ENCODE data around the gene RASAL2.

The RASAL2 gene

DNA sequence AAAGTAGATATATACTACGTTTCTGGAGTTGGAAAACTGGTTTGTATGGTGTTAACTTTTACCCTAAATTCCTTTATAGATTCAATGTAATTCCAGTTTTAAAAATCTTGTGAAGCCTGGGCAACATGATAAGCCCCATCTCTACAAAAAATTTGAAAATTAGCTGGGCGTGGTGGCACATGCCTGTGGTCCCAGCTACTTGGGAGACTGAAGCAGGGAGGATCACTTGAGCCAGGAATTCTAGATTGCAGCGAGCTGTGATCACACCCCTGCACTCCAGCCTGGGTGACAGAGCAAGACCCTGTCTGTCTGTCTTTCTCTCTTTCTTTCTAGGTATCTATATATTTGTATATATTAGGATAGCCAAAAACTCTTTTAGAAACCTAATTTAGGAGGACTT, 260.9 kb downstream of the RASAL2 start:
- TF ChIP-seq, protein P1, sequence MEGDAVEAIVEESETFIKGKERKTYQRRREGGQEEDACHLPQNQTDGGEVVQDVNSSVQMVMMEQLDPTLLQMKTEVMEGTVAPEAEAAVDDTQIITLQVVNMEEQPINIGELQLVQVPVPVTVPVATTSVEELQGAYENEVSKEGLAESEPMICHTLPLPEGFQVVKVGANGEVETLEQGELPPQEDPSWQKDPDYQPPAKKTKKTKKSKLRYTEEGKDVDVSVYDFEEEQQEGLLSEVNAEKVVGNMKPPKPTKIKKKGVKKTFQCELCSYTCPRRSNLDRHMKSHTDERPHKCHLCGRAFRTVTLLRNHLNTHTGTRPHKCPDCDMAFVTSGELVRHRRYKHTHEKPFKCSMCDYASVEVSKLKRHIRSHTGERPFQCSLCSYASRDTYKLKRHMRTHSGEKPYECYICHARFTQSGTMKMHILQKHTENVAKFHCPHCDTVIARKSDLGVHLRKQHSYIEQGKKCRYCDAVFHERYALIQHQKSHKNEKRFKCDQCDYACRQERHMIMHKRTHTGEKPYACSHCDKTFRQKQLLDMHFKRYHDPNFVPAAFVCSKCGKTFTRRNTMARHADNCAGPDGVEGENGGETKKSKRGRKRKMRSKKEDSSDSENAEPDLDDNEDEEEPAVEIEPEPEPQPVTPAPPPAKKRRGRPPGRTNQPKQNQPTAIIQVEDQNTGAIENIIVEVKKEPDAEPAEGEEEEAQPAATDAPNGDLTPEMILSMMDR (IDR thresholded peaks at IDR 0.05; ENCODE audit: insufficient read depth, low read depth, low read length, missing control alignments), result no peak
- DNase-seq (ENCODE audit: low read depth), result no peak
- H3K4me3 ChIP-seq (ENCODE audit: low read length), result no peak overlapping the region

DNA sequence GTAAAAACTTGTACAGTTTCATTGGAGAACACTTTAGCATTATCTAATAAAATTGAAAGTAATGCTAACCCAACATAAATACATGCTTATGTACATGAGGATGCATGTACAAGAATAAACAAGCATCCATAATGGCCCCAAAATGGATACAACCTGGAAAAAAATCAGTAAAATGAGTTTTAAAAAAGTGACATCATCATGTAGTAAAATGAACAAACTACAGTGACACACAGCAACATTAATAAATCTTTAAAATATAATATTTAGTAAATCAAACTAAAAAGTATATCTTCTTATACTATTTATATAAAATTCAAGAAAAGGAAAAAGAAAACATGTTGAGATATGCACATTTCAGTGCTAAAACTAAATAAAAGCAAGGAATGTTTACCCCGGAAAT, 262.4 kb downstream of the RASAL2 start:
- DNase-seq (ENCODE audit: low read depth), result no peak
- TF ChIP-seq, protein P1 (IDR thresholded peaks at IDR 0.05; ENCODE audit: insufficient read depth, low read depth, low read length, missing control alignments), result no peak
- no peak overlapping the region for H3K4me3 ChIP-seq (ENCODE audit: low read length)

DNA sequence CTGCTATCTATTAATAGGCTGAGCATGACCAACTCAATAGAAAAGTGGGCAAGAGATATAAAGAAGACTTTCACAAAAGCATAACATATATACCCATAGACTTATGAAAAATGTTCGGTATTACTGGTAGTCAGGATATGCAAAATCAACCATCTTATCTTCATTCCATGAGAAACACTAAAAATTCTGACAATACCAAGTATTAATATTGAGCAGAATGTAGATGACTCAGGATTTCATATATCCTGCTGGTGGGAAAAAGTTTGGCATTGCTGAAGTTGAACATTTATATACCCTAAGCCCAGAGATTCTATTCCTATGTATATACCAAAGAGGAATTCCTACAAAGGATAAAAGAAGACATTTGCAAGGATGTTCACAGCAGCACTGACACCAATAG, 264.6 kb downstream of the RASAL2 start:
- no peak for DNase-seq (ENCODE audit: low read depth)
- TF ChIP-seq, protein P1 (IDR thresholded peaks at IDR 0.05; ENCODE audit: insufficient read depth, low read depth, low read length, missing control alignments), result no peak
- H3K4me3 ChIP-seq (ENCODE audit: low read length), result no peak overlapping the region

DNA sequence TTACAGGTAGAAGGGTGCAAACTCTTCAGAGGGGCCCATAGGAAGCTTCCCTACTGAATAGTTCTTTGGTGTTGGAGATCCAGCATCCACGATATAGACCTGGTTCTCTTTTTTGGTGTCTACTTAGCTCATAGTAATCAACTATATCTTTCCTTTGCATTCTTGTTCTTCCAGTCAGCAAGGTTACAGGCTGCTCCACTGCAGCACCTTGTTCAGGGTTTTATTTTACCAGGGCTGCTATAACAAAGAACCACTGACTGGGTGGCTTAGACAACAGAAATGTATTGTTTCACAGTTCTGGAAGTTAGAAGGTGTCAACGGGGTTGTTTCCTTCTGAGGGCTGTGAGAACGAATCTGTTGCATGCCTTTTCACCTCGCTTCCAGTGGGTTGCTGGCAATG, 266.5 kb downstream of the RASAL2 start:
- DNase-seq (ENCODE audit: low read depth), result no peak
- TF ChIP-seq, protein P1 (IDR thresholded peaks at IDR 0.05; ENCODE audit: insufficient read depth, low read depth, low read length, missing control alignments), result no peak
- H3K4me3 ChIP-seq (ENCODE audit: low read length), result no peak overlapping the region

DNA sequence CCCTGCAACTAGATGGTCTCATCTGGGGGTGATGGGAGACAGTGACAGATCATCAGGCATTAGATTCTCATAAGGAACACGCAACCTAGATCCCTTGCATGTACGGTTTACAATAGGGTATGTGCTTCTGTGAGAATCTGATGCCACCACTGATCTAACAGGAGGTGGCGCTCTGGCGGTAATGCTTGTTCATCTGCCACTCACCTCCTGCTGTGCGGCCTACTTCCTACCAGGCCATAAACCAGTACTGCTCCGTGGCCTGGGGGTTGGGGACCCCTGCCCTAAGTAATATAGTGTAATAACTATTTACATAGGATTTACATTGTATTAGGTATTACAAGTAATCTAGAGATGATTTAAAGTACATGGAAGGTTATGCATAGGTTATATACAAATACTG, 267.9 kb downstream of the RASAL2 start:
- no peak for DNase-seq (ENCODE audit: low read depth)
- TF ChIP-seq, protein P1 (IDR thresholded peaks at IDR 0.05; ENCODE audit: insufficient read depth, low read depth, low read length, missing control alignments), result no peak
- no peak overlapping the region for H3K4me3 ChIP-seq (ENCODE audit: low read length)

DNA sequence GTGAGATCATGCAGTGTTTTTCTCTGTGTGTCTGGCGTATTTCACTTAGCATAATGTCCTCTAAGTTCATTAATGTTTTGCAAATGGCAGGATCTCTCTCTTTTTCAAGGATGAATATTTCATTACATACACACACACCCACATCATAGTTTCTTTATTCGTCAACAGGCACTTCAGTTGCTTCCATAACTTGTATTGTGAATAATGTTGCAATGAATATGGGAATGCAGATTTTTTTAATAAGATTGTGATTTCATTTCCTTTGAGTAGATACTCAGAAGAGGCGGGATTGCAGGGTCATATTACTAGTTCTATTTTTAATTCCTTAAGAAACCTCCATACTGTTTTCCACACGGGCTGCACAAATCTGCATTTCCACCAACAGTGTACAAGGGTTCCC, 268.8 kb downstream of the RASAL2 start:
- DNase-seq (ENCODE audit: low read depth), result peak; percentile 47
- no peak overlapping the region for H3K4me3 ChIP-seq (ENCODE audit: low read length)
- TF ChIP-seq, protein P1 (IDR thresholded peaks at IDR 0.05; ENCODE audit: insufficient read depth, low read depth, low read length, missing control alignments), result no peak

DNA sequence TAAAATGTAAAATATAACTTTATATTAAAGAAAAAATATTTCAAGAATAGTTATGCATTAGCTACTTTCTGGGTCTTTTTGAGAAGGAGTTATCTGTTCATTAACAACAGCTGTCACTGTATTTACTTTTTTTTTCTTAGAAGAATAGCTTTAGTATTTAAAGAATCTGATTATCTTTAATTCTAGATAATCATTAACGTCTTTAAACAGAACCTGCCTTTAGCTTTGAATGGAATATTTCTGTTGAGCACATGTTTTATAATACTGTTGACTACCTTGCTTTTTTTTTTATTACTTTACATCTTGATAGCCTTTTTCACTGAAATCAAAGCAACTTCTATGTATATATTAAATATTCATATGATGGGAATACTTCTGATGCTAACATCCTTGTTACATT, 270.9 kb downstream of the RASAL2 start:
- H3K4me3 ChIP-seq (ENCODE audit: low read length), result no peak overlapping the region
- DNase-seq (ENCODE audit: low read depth), result no peak
- TF ChIP-seq, protein P1 (IDR thresholded peaks at IDR 0.05; ENCODE audit: insufficient read depth, low read depth, low read length, missing control alignments), result no peak
